ENCODE results near the gene PLEK. TPM values are rescaled to one million over a fixed set of nuclear protein-coding genes. Genes with fewer than 3 reads are reported as not detected.

The PLEK gene
- total and polyA plus RNA-seq, 2 of the 13 experiments (the other 11 are each of a cell fraction or from before 2014, with no cell fraction given), result not detected

DNA sequence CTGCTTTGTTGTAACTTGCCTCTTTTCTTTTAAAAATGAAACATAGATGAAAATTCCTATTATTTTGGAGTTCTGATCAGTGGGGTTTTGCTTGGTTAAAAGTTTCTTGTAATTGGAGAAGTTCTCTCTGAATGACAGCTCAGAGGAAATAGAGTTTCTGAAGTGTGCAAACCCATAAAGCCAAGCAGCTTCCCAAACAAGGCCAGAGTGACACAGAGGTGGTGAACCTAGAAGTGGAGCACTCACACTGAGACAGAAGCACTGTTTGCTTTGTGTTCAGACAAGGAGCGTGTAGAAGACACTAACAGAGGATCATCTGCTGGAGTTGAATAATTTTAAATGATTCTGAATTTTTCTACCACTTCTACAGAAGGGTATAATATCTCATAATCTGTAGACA, 52.8 kb downstream of the PLEK start:
- POLR2A ChIA-PET, result no interaction called here
- H3K9me3 ChIP-seq (ENCODE audit: low read length), result no peaks in the 10 kb centered on the region
- no peak for ATAC-seq
- no peaks in the 10 kb centered on the region for H3K79me2 ChIP-seq (ENCODE audit: insufficient read depth, low read length)
- H3K4me2 ChIP-seq (ENCODE audit: low read depth, low read length), result no peak overlapping the region
- no peak for FAIRE-seq
- intact Hi-C loops (cut with micrococcal nuclease; ENCODE audit: unreplicated experiment) (no loop called here), in situ Hi-C loops (cut with HindIII; ENCODE audit: extremely low pct_ligation_motif_present, low pct_unique_long_range_greater_than_20kb) (no loop called here)
- DNase-seq (ENCODE audit: low spot score), result no peak
- no peaks in the 10 kb centered on the region for H3K36me3 ChIP-seq (replicated peaks in 1 of 2; ENCODE audit: control insufficient read depth in 1 of 2, insufficient read depth in 2 of 2, low read length in 2 of 2)
- TF ChIP-seq ETV6 (CRISPR knock-in tag; conservative IDR thresholded peaks at IDR 0.05) (no peak), PRDM4 (CRISPR knock-in tag; IDR thresholded peaks at IDR 0.05; ENCODE audit: borderline replicate concordance) (no peak), U2AF1 (optimal IDR thresholded peaks at IDR 0.05; ENCODE audit: low read depth, low read length) (no peak), SMAD1 (CRISPR knock-in tag; IDR thresholded peaks at IDR 0.05; ENCODE audit: borderline replicate concordance, low read depth) (no peak), MYC (CRISPR knock-in tag; IDR thresholded peaks at IDR 0.05; ENCODE audit: borderline replicate concordance) (no peak), AFF4 (CRISPR knock-in tag; IDR thresholded peaks at IDR 0.05) (no peak), ETV5 (CRISPR knock-in tag; IDR thresholded peaks at IDR 0.05; ENCODE audit: borderline replicate concordance) (no peak), ZNF101 (CRISPR knock-in tag; IDR thresholded peaks at IDR 0.05; ENCODE audit: borderline replicate concordance, low read depth) (no peak), KMT2A (CRISPR knock-in tag; IDR thresholded peaks at IDR 0.05) (no peak), EP300 (IDR thresholded peaks at IDR 0.05; ENCODE audit: low read depth in 2 of 2, low read length in 2 of 2) (no peak), EP300 (CRISPR knock-in tag; IDR thresholded peaks at IDR 0.05; ENCODE audit: borderline replicate concordance) (no peak), ZNF780A (CRISPR knock-in tag; IDR thresholded peaks at IDR 0.05) (no peak), ZNF484 (CRISPR knock-in tag; IDR thresholded peaks at IDR 0.05; ENCODE audit: borderline replicate concordance, low read depth) (no peak)
- TF ChIP-seq, protein P1, sequence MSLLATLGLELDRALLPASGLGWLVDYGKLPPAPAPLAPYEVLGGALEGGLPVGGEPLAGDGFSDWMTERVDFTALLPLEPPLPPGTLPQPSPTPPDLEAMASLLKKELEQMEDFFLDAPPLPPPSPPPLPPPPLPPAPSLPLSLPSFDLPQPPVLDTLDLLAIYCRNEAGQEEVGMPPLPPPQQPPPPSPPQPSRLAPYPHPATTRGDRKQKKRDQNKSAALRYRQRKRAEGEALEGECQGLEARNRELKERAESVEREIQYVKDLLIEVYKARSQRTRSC (CRISPR knock-in tag; IDR thresholded peaks at IDR 0.05; ENCODE audit: low read depth), result no peak
- no TSS peak for BruUV-seq (replicated peaks)
- H2AFZ ChIP-seq (ENCODE audit: low read length), result no peak overlapping the region
- no peak overlapping the region for H3K27ac ChIP-seq (ENCODE audit: extremely low read length, insufficient read depth, low read length)
- no peaks in the 10 kb centered on the region for H3K4me1 ChIP-seq (ENCODE audit: insufficient read depth, low read length)
- 0% methylated on average over 1 of the region's 1 CpG for WGBS (ENCODE audit: low lambda C conversion rate)
- H3K4me3 ChIP-seq (replicated peaks in 1 of 3; ENCODE audit: insufficient read depth in 1 of 3, low read depth in 2 of 3, low read length in 3 of 3), result no peak overlapping the region
- H3K27me3 ChIP-seq (ENCODE audit: control insufficient read depth in 1 of 2, insufficient read depth in 2 of 2, low read length in 2 of 2), result peaks cover 0 to 27% of the 10 kb centered on the region in 2 experiments; a peak in 3 of 5 replicates
- CTCF ChIA-PET (ENCODE audit: low intra/inter-chr PET ratio, low total read pairs), result no interaction called here
- no peak overlapping the region for H3K9ac ChIP-seq (ENCODE audit: insufficient read depth, low read depth, low read length)
- no peaks in the 10 kb centered on the region for H4K20me1 ChIP-seq (ENCODE audit: insufficient read depth, low read length)

Measured in HepG2 (cell line).